ENCODE results near the gene XAGE1B. TPM values are rescaled to one million over a fixed set of nuclear protein-coding genes. Genes with fewer than 3 reads are reported as not detected.
"Not testable (repeated sequence)": the region's sequence is repeated elsewhere in the genome, so short reads cannot be mapped to it uniquely, and the experiment has no call there.

XAGE1B gene
- total and polyA plus RNA-seq, 8 donors, result not detected

- Histone ChIP-seq H3K4me1 (no peaks in the 10 kb centered on the region), H3K27ac (no peak overlapping the region), H3K27me3 (peaks cover 0 to 9% (median 0%) of the 10 kb centered on the region in 3 donors), H3K9me3 (peaks cover 0 to 6% (median 0%) of the 10 kb centered on the region in 4 donors), H3K36me3 (no peaks in the 10 kb centered on the region), H3K4me3 (no peak overlapping the region)
- intact Hi-C loops (cut with DNase I; ENCODE audit: low total_unique reads), result no loop called here
- DNase-seq, result no peak
- WGBS, 5 donors, result 81 to 98% (median 92%) methylated on average over 14 to 21 of the region's 21 CpGs
- no peak for TF ChIP-seq POLR2A (IDR thresholded peaks at IDR 0.05)
- TF ChIP-seq CTCF (IDR thresholded peaks at IDR 0.05), result no peak
- no peak for TF ChIP-seq POLR2AphosphoS5 (IDR thresholded peaks at IDR 0.05)
- TF ChIP-seq EP300 (IDR thresholded peaks at IDR 0.05), result no peak
Observed at GRCh38 chrX:52544147-52544840, 27.4 kb upstream of the XAGE1B start.

GRCh38 chrX:52542311-52542710 is 25.4 kb upstream of the XAGE1B start:
- DNase-seq, result no peak
- intact Hi-C loops (cut with DNase I; ENCODE audit: low total_unique reads), result no loop called here
- Histone ChIP-seq H3K27me3 (peaks cover 0 to 9% (median 0%) of the 10 kb centered on the region in 3 donors), H3K4me3 (no peak overlapping the region), H3K9me3 (peaks cover 0 to 6% (median 0%) of the 10 kb centered on the region in 4 donors), H3K4me1 (no peaks in the 10 kb centered on the region), H3K36me3 (no peaks in the 10 kb centered on the region), H3K27ac (no peak overlapping the region)
- 58 to 70% (median 65%) methylated on average over 6 of the region's 6 CpGs for WGBS, 5 donors
- no peak for TF ChIP-seq POLR2A (IDR thresholded peaks at IDR 0.05)
- TF ChIP-seq CTCF (IDR thresholded peaks at IDR 0.05), result no peak
- no peak for TF ChIP-seq POLR2AphosphoS5 (IDR thresholded peaks at IDR 0.05)
- TF ChIP-seq EP300 (IDR thresholded peaks at IDR 0.05), result no peak

- intact Hi-C loops (cut with DNase I; ENCODE audit: low total_unique reads); H3K9me3 ChIP-seq; H3K27ac ChIP-seq; H3K27me3 ChIP-seq; H3K36me3 ChIP-seq; DNase-seq; H3K4me1 ChIP-seq; H3K4me3 ChIP-seq: not testable (repeated sequence)
- 43 to 54% (median 51%) methylated on average over 4 of the region's 4 CpGs for WGBS, 5 donors
Observed at GRCh38 chrX:52541051-52541450, 24.2 kb upstream of the XAGE1B start.

- H3K27ac ChIP-seq; H3K27me3 ChIP-seq; H3K4me3 ChIP-seq; H3K4me1 ChIP-seq; H3K36me3 ChIP-seq; H3K9me3 ChIP-seq; intact Hi-C loops (cut with DNase I; ENCODE audit: low total_unique reads); DNase-seq: not testable (repeated sequence)
- WGBS, 5 donors, result no CpG with 5 or more reads among the region's 27 CpGs
Observed at GRCh38 chrX:52516110-52516986, 515 bp downstream of the XAGE1B start.

GRCh38 chrX:52511126-52511525 is 5.7 kb downstream of the XAGE1B start:
- H3K27ac ChIP-seq; H3K36me3 ChIP-seq; H3K4me1 ChIP-seq; intact Hi-C loops (cut with DNase I; ENCODE audit: low total_unique reads); H3K4me3 ChIP-seq; H3K9me3 ChIP-seq; DNase-seq: not testable (repeated sequence)
- no CpG with 5 or more reads among the region's 6 CpGs for WGBS, 5 donors
- peaks cover 0 to 11% (median 0%) of the 10 kb centered on the region in 3 donors for H3K27me3 ChIP-seq

- intact Hi-C loops (cut with DNase I; ENCODE audit: low total_unique reads), result no loop called here
- Histone ChIP-seq H3K4me1 (no peaks in the 10 kb centered on the region), H3K27ac (no peak overlapping the region), H3K4me3 (no peak overlapping the region), H3K36me3 (no peaks in the 10 kb centered on the region), H3K9me3 (no peaks in the 10 kb centered on the region), H3K27me3 (peaks cover 0 to 13% (median 0%) of the 10 kb centered on the region in 3 donors)
- no peak for TF ChIP-seq POLR2A (IDR thresholded peaks at IDR 0.05)
- 74 to 84% (median 80%) methylated on average over 6 of the region's 6 CpGs for WGBS, 5 donors
- DNase-seq, result no peak
Observed at GRCh38 chrX:52509916-52510315, 6.9 kb downstream of the XAGE1B start.
